ENCODE results near the gene SHOC2.

Gene SHOC2

GRCh38 chr10:111030042-111030750, 110.8 kb downstream of the SHOC2 start:
- H3K4me3 ChIP-seq (ENCODE audit: control insufficient read depth, low read depth, low read length), result no peak overlapping the region
- TF ChIP-seq CTCF (IDR thresholded peaks at IDR 0.05; ENCODE audit: control insufficient read depth, insufficient read depth, low read depth, low read length, missing control alignments), result no peak
- DNase-seq (ENCODE audit: low read depth), result no peak

DNA sequence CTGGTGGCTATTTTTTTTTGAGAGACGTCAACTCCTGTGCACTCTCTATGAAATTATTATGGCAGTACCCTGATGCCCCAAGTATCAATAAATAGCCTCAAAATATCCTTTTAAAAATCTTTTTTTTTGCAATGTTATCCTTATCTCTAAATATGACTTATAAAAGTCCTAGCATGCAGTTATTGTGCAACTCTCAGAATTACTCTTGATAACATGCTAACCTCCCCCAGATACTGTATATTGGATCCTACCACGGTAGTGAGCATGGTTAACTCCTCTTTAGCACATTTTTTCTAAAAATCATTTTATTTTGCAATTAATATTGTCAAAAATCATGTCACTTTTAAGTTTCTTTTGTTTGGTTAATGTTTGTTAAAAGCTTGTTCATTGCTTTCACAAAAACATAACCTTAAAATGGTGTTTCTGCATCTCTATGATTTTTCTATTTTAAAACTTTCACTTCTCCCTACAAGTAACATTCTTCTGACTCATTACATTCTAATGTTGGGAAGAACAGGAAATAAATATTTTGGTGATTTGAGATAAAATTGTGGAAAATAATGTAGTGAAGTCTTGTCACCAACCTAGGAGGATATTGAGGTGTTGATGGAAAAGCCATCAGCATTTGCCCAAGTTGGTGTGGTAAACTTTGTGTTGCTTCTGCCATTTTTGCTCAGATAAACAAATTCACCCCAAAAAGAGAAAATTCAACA, 115.3 kb downstream of the SHOC2 start:
- DNase-seq (ENCODE audit: low read depth), result no peak
- no peak for TF ChIP-seq CTCF (IDR thresholded peaks at IDR 0.05; ENCODE audit: control insufficient read depth, insufficient read depth, low read depth, low read length, missing control alignments)
- H3K4me3 ChIP-seq (ENCODE audit: control insufficient read depth, low read depth, low read length), result no peak overlapping the region

DNA sequence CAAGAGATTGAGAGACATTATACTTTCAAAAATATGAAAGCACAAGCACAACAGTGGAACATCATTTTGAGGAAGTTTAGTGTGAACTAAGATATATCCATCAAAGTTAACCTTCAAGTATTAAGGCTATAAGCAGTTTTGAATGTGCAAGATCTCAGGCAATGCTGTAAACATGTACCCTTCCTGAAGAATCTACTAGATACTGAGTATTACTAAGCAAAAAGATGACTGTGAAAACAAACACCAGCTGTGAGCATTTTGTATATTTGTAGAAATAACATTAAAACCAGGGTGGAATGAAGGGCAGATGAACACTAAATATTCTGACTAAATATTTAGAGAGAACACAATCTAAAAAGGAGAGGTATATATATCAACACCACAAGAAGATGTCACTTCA, 116.1 kb downstream of the SHOC2 start:
- DNase-seq (ENCODE audit: low read depth), result no peak
- TF ChIP-seq CTCF (IDR thresholded peaks at IDR 0.05; ENCODE audit: control insufficient read depth, insufficient read depth, low read depth, low read length, missing control alignments), result no peak
- H3K4me3 ChIP-seq (ENCODE audit: control insufficient read depth, low read depth, low read length), result no peak overlapping the region

GRCh38 chr10:111037858-111038257, 118.5 kb downstream of the SHOC2 start:
- no peak overlapping the region for H3K4me3 ChIP-seq (ENCODE audit: control insufficient read depth, low read depth, low read length)
- no peak for DNase-seq (ENCODE audit: low read depth)
- peak; percentile 29 for TF ChIP-seq CTCF (IDR thresholded peaks at IDR 0.05; ENCODE audit: control insufficient read depth, insufficient read depth, low read depth, low read length, missing control alignments)

DNA sequence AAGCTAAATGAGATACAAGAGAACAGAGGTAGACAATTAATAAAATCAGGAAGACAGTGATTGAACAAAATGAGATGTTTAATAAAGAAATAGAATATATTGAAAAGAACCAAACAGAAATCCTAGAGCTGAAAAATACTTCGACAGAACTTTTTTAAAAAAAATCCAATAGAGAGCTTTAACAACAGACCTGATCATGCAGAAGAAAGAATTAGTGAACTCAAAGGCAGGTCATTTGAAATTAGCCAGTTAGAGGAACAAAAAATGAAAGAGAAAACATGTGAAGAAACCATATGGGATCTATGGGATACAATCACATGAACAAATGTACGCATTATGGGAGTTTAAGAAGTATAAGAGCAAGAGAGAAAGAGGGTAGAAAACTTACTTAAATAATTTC, 120.1 kb downstream of the SHOC2 start:
- TF ChIP-seq CTCF (IDR thresholded peaks at IDR 0.05; ENCODE audit: control insufficient read depth, insufficient read depth, low read depth, low read length, missing control alignments), result no peak
- H3K4me3 ChIP-seq (ENCODE audit: control insufficient read depth, low read depth, low read length), result no peak overlapping the region
- DNase-seq (ENCODE audit: low read depth), result no peak

DNA sequence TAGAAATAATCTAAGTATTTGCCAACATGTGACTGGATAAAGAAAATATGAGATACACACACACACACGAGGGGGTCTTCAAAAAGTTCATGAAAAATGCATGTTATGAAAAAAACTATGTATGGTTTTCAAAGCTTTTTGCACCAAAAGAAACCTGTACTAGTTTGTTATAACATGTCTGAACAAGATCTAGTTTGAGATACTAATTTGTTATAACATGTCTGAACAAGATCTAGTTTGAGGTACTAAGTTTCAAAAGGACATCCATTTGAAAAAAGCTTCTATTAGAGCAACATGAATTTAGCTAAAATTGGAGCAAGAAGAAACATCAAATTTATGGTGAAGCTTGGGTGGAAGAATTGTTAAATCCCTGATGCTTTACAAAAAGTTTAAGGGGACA, 137.6 kb downstream of the SHOC2 start:
- no peak overlapping the region for H3K4me3 ChIP-seq (ENCODE audit: control insufficient read depth, low read depth, low read length)
- no peak for DNase-seq (ENCODE audit: low read depth)
- no peak for TF ChIP-seq CTCF (IDR thresholded peaks at IDR 0.05; ENCODE audit: control insufficient read depth, insufficient read depth, low read depth, low read length, missing control alignments)

Measured in AG09309 (cell line).